ENCODE data around the gene HSD17B12. TPM values are rescaled to one million over a fixed set of nuclear protein-coding genes. Genes with fewer than 3 reads are reported as not detected.

The HSD17B12 gene
- total and polyA plus RNA-seq, 2 of the 4 experiments (the other 2 are of a cell fraction), result 38.0 to 44.6 TPM

GRCh38 chr11:43649501-43649900 lies 31.0 kb upstream of the HSD17B12 start:
- Histone ChIP-seq H3K4me3 (ENCODE audit: insufficient read depth, low read depth, low read length) (no peak overlapping the region), H3K9ac (ENCODE audit: low read depth, low read length) (no peak overlapping the region), H2AK9ac (replicated peaks; ENCODE audit: low read depth, low read length, poor library complexity) (no peak overlapping the region), H2BK120ac (ENCODE audit: low read depth, low read length) (no peak overlapping the region), H3K14ac (replicated peaks; ENCODE audit: low read depth, low read length) (no peak overlapping the region), H3K9me3 (ENCODE audit: control insufficient read depth, insufficient read depth, low read length) (no peaks in the 10 kb centered on the region), H3K4me2 (ENCODE audit: low read depth, low read length) (no peak overlapping the region), H2BK5ac (ENCODE audit: low read depth, low read length, poor library complexity, severe bottlenecking) (no peak overlapping the region), H3K79me1 (ENCODE audit: low read depth in 1 of 2, low read length in 2 of 2) (peaks cover 10 to 28% of the 10 kb centered on the region in 2 experiments), H3K27me3 (ENCODE audit: control insufficient read depth, insufficient read depth, low read length) (no peaks in the 10 kb centered on the region), H3K36me3 (ENCODE audit: control insufficient read depth, insufficient read depth, low read length) (peaks cover 3% of the 10 kb centered on the region; the same call in 1 of the 2 replicates), H3K27ac (ENCODE audit: insufficient read depth, low read length) (no peak overlapping the region), H2AK5ac (ENCODE audit: low read depth, low read length) (no peak overlapping the region), H4K20me1 (ENCODE audit: insufficient read depth, low read length) (no peaks in the 10 kb centered on the region), H3K4ac (ENCODE audit: low read depth, low read length) (no peak overlapping the region), H3K56ac (ENCODE audit: extremely low read depth, insufficient read depth, low read length) (no peak overlapping the region), H2BK20ac (ENCODE audit: low read depth, low read length) (no peak overlapping the region), H4K5ac (ENCODE audit: low read depth, low read length) (no peak overlapping the region), H3K4me1 (ENCODE audit: control insufficient read depth, insufficient read depth, low read length) (peaks cover 4% of the 10 kb centered on the region; the same call in 1 of the 2 replicates), H4K91ac (ENCODE audit: insufficient read depth, low read depth, low read length) (no peak overlapping the region), H4K8ac (ENCODE audit: low read depth in 2 of 2, low read length in 2 of 2) (no peak overlapping the region), H3K18ac (ENCODE audit: low read depth, low read length) (no peak overlapping the region), H3K9me1 (ENCODE audit: insufficient read depth, low read length) (peaks cover 3% of the 10 kb centered on the region; the same call in 1 of the 2 replicates), H2AFZ (replicated peaks; ENCODE audit: low read length, poor library complexity) (no peak overlapping the region), H3K23ac (ENCODE audit: low read depth, low read length) (no peak overlapping the region), H2BK15ac (ENCODE audit: low read depth, low read length) (no peak overlapping the region)
- TF ChIP-seq RAD21 (IDR thresholded peaks at IDR 0.05; ENCODE audit: low read length), result no peak
- TF ChIP-seq NFE2L2 (IDR thresholded peaks at IDR 0.05; ENCODE audit: low read depth, low read length), result no peak
- TF ChIP-seq SMC3 (IDR thresholded peaks at IDR 0.05; ENCODE audit: low read depth, low read length), result no peak
- TF ChIP-seq FOS (IDR thresholded peaks at IDR 0.05; ENCODE audit: low read depth, low read length), result no peak
- no peak for TF ChIP-seq POLR2A (IDR thresholded peaks at IDR 0.05; ENCODE audit: low read depth, low read length)
- POLR2A ChIA-PET (ENCODE audit: unreplicated experiment), result no interaction called here
- in situ Hi-C loops (cut with MboI; ENCODE audit: low sequenced_read_pairs), result no loop called here
- CTCF ChIA-PET, result no interaction called here
- ATAC-seq (ENCODE audit: low read depth), result no peak
- dilution Hi-C loops (cut with HindIII; ENCODE audit: low sequenced_read_pairs, unreplicated experiment), result no loop called here
- BruUV-seq (replicated peaks), result no TSS peak
- 100% methylated on average over 2 of the region's 4 CpGs; no CpG with 5 or more reads in 1 of the 2 experiments for WGBS, 2 experiments (ENCODE audit: extremely low coverage in 2 of 2, insufficient read length in 1 of 2)
- no peak for DNase-seq
- intact Hi-C loops (cut with micrococcal nuclease), result no loop called here

Data from IMR-90 (cell line).